HEK293 (cell line): ENCODE results near the gene LNX1.

Experiments used
- CTCF ChIA-PET: fragments of 350-600 bp; formaldehyde crosslinking; extraction: SDS; loops from one replicate; lab custom pipeline; 2021; ENCODE audit warnings: antibody characterized with exemption; lab: Yijun Ruan, JAX
- POLR2A ChIA-PET: fragments of 300-600 bp; formaldehyde crosslinking; extraction: SDS; loops from one replicate; lab custom pipeline; 2020; ENCODE audit warnings: antibody characterized with exemption, inconsistent platforms; lab: Yijun Ruan, JAX
- H3K27ac ChIP-seq: fragments of 200-500 bp; sonication (Bioruptor generic); 2 replicates; pipeline ENCODE4 v1.5.1; 2014; ENCODE audit warnings: low read depth, low read length, control low read depth, inconsistent platforms; ENCODE audit errors: extremely low read depth
- H3K36me3 ChIP-seq, 2 experiments: fragments of 200-500 bp in 1 of 2; sonication (Bioruptor generic) in 1 of 2; 1 replicate in 1 of 2; 2 replicates in 1 of 2; pipeline ENCODE4 v1.5.1; 2014 to 2017; ENCODE audit warnings: inconsistent platforms in 2 of 2, low read length in 2 of 2; ENCODE audit not compliant: control insufficient read depth in 2 of 2, insufficient read depth in 1 of 2
- H3K4me1 ChIP-seq: fragments of 200-500 bp; sonication (Bioruptor generic); 2 replicates; pipeline ENCODE4 v1.5.1; 2014; ENCODE audit warnings: mild to moderate bottlenecking, low read length, inconsistent platforms; ENCODE audit not compliant: control insufficient read depth, insufficient read depth
- H3K4me3 ChIP-seq: 2 replicates; pipeline ENCODE4 v1.5.1; 2011; ENCODE audit warnings: low read depth, mild to moderate bottlenecking, control low read depth, low read length, moderate library complexity
- H3K9me3 ChIP-seq: fragments of 200-500 bp; sonication (Bioruptor generic); 2 replicates; pipeline ENCODE4 v1.5.1; 2014; ENCODE audit warnings: low read depth, low read length, inconsistent platforms; ENCODE audit not compliant: control insufficient read depth, insufficient read depth
- FEZF1 ChIP-seq: fragments of 450-650 bp; formaldehyde crosslinking; IDR thresholded peaks from 2 replicates; pipeline ENCODE4 v1.5.1; 2016; ENCODE audit warnings: missing biosample characterization, missing genetic modification characterization
- SETDB1 ChIP-seq: IDR thresholded peaks from one replicate; pipeline ENCODE4 v1.6.1; 2017; ENCODE audit warnings: mild to moderate bottlenecking, low read length, moderate library complexity, mixed read lengths; ENCODE audit not compliant: insufficient read length
- TCF7L2 ChIP-seq: IDR thresholded peaks from 2 replicates; pipeline ENCODE4 v1.6.1; 2011; ENCODE audit warnings: low read depth, mild to moderate bottlenecking, inconsistent platforms, low read length, moderate library complexity, borderline replicate concordance
- ZBTB48 ChIP-seq: fragments of 450-650 bp; formaldehyde crosslinking; IDR thresholded peaks from 2 replicates; pipeline ENCODE4 v1.5.1; 2016; ENCODE audit warnings: missing biosample characterization, missing genetic modification characterization
- ZBTB7A ChIP-seq: fragments of 450-650 bp; formaldehyde crosslinking; IDR thresholded peaks from 2 replicates; pipeline ENCODE4 v1.5.1; 2016; ENCODE audit warnings: low read depth, missing biosample characterization, missing genetic modification characterization
- ZBTB8A ChIP-seq: fragments of 450-650 bp; formaldehyde crosslinking; IDR thresholded peaks from 2 replicates; pipeline ENCODE4 v1.5.1; 2016; ENCODE audit warnings: missing biosample characterization, missing genetic modification characterization
- ZNF311 ChIP-seq: fragments of 450-650 bp; formaldehyde crosslinking; IDR thresholded peaks from 2 replicates; pipeline ENCODE4 v1.5.1; 2017; ENCODE audit warnings: missing biosample characterization, missing genetic modification characterization, borderline replicate concordance
- ZNF621 ChIP-seq: fragments of 450-650 bp; formaldehyde crosslinking; IDR thresholded peaks from 2 replicates; pipeline ENCODE4 v1.5.1; 2017; ENCODE audit warnings: missing biosample characterization, missing genetic modification characterization
- ZNF664 ChIP-seq: fragments of 450-650 bp; formaldehyde crosslinking; IDR thresholded peaks from 2 replicates; pipeline ENCODE4 v1.5.1; 2016; ENCODE audit warnings: missing biosample characterization, missing genetic modification characterization
- ZNF792 ChIP-seq: fragments of 450-650 bp; formaldehyde crosslinking; IDR thresholded peaks from 2 replicates; pipeline ENCODE4 v1.5.1; 2016; ENCODE audit warnings: missing biosample characterization, missing genetic modification characterization
- ZNF843 ChIP-seq: fragments of 450-650 bp; formaldehyde crosslinking; IDR thresholded peaks from 2 replicates; pipeline ENCODE4 v1.5.1; 2016; ENCODE audit warnings: missing biosample characterization, missing genetic modification characterization
- ZSCAN23 ChIP-seq: fragments of 450-650 bp; formaldehyde crosslinking; IDR thresholded peaks from 2 replicates; pipeline ENCODE4 v1.5.1; 2016; ENCODE audit warnings: missing biosample characterization, missing genetic modification characterization
- ZSCAN30 ChIP-seq: fragments of 450-650 bp; IDR thresholded peaks from 2 replicates; pipeline ENCODE4 v1.5.1; 2018; ENCODE audit warnings: missing biosample characterization, mild to moderate bottlenecking, missing genetic modification characterization, moderate library complexity
- ZXDB ChIP-seq: fragments of 450-650 bp; formaldehyde crosslinking; IDR thresholded peaks from 2 replicates; pipeline ENCODE4 v1.5.1; 2016; ENCODE audit warnings: missing biosample characterization, missing genetic modification characterization
- TF ChIP-seq, protein P1 (sequence below): fragments of 450-650 bp; formaldehyde crosslinking; IDR thresholded peaks from 2 replicates; pipeline ENCODE4 v1.5.1; 2017; ENCODE audit warnings: missing biosample characterization, missing genetic modification characterization
- TF ChIP-seq, protein P2 (sequence below): fragments of 450-650 bp; formaldehyde crosslinking; IDR thresholded peaks from 2 replicates; pipeline ENCODE4 v1.5.1; 2016; ENCODE audit warnings: missing biosample characterization, missing genetic modification characterization
- TF ChIP-seq, protein P3 (sequence below): fragments of 450-650 bp; IDR thresholded peaks from 2 replicates; pipeline ENCODE4 v1.5.1; 2018; ENCODE audit warnings: missing biosample characterization, mild to moderate bottlenecking, missing genetic modification characterization
- TF ChIP-seq, protein P4 (sequence below): fragments of 450-650 bp; formaldehyde crosslinking; IDR thresholded peaks from 2 replicates; pipeline ENCODE4 v1.5.1; 2016; ENCODE audit warnings: missing biosample characterization, missing genetic modification characterization
- TF ChIP-seq, protein P5 (sequence below): fragments of 450-650 bp; formaldehyde crosslinking; IDR thresholded peaks from 2 replicates; pipeline ENCODE4 v1.5.1; 2016; ENCODE audit warnings: missing biosample characterization, missing genetic modification characterization, low read depth
- TF ChIP-seq, protein P6 (sequence below): fragments of 450-650 bp; formaldehyde crosslinking; IDR thresholded peaks from 2 replicates; pipeline ENCODE4 v1.5.1; 2016; ENCODE audit warnings: missing biosample characterization, missing genetic modification characterization, borderline replicate concordance

LNX1 gene

DNA sequence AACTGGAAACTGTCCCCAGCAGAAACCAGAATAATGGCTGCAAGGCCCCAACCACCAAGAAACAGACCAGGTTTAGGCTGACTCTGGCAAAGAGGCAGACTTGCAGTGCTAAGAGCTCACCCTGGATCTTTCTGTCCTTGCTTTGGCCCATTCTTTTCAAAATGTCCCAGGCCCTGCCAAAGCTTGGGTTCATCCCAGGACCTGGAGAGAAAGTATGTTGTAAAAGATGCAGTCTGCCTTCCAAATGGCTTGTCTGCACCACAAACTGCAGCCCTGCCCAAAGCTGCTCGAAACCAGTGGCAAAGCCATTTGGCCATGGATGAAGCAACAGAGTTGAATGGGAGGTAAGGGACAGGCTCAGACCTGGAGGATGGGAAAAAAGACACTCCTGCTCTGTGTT is 38.0 kb upstream of the LNX1 start (continued):
- TF ChIP-seq ZNF664 (tag by site-specific recombination) (no peak), TCF7L2 (no peak)
- TF ChIP-seq, protein P1, sequence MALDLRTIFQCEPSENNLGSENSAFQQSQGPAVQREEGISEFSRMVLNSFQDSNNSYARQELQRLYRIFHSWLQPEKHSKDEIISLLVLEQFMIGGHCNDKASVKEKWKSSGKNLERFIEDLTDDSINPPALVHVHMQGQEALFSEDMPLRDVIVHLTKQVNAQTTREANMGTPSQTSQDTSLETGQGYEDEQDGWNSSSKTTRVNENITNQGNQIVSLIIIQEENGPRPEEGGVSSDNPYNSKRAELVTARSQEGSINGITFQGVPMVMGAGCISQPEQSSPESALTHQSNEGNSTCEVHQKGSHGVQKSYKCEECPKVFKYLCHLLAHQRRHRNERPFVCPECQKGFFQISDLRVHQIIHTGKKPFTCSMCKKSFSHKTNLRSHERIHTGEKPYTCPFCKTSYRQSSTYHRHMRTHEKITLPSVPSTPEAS = no peak

DNA sequence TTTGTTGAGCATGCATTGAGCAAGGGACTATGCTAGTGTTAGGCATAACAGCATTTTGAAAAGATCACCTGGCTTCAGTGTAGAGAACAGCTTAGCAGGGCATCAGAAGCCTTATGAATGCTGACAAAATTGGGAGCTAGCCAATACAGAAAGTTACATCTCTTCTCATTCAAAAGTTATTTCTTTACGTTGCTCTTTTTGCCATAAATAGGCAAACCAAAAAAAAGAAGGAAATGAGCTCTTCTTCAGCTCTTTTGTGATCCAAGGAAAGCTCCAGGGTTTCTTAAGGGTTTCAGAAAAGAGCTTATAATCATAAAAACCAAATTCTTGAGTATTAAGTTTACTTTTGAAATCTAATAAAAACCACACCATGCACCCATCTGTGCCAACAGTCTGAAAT is 35.2 kb upstream of the LNX1 start:
- CTCF ChIA-PET = interaction anchor here (1.7 kb wide), 1 partner anchor 607 kb away, joined by 3 read pairs; no protein-coding TSS in a partner anchor
- Histone ChIP-seq H3K4me3 (no peak overlapping the region), H3K36me3 (no peaks in the 10 kb centered on the region), H3K9me3 (no peaks in the 10 kb centered on the region), H3K27ac (no peak overlapping the region), H3K4me1 (no peaks in the 10 kb centered on the region)
- no peak for TF ChIP-seq ZNF843 (tag by site-specific recombination)
- TF ChIP-seq ZNF621 (tag by site-specific recombination) = no peak
- no peak for TF ChIP-seq ZSCAN23 (tag by site-specific recombination)
- TF ChIP-seq, protein P2, sequence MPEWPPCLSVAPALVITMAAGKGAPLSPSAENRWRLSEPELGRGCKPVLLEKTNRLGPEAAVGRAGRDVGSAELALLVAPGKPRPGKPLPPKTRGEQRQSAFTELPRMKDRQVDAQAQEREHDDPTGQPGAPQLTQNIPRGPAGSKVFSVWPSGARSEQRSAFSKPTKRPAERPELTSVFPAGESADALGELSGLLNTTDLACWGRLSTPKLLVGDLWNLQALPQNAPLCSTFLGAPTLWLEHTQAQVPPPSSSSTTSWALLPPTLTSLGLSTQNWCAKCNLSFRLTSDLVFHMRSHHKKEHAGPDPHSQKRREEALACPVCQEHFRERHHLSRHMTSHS (tag by site-specific recombination) = no peak
- TF ChIP-seq SETDB1 = no peak
- no peak for TF ChIP-seq ZBTB7A (tag by site-specific recombination)
- no peak for TF ChIP-seq FEZF1
- TF ChIP-seq ZSCAN30 (tag by site-specific recombination) = no peak
- TF ChIP-seq ZNF792 (tag by site-specific recombination) = no peak
- TF ChIP-seq, protein P3, sequence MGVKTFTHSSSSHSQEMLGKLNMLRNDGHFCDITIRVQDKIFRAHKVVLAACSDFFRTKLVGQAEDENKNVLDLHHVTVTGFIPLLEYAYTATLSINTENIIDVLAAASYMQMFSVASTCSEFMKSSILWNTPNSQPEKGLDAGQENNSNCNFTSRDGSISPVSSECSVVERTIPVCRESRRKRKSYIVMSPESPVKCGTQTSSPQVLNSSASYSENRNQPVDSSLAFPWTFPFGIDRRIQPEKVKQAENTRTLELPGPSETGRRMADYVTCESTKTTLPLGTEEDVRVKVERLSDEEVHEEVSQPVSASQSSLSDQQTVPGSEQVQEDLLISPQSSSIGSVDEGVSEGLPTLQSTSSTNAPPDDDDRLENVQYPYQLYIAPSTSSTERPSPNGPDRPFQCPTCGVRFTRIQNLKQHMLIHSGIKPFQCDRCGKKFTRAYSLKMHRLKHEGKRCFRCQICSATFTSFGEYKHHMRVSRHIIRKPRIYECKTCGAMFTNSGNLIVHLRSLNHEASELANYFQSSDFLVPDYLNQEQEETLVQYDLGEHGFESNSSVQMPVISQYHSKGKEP (tag by site-specific recombination) = no peak
- TF ChIP-seq ZBTB48 (tag by site-specific recombination) = no peak
- no peak for TF ChIP-seq ZBTB8A
- TF ChIP-seq, protein P4, sequence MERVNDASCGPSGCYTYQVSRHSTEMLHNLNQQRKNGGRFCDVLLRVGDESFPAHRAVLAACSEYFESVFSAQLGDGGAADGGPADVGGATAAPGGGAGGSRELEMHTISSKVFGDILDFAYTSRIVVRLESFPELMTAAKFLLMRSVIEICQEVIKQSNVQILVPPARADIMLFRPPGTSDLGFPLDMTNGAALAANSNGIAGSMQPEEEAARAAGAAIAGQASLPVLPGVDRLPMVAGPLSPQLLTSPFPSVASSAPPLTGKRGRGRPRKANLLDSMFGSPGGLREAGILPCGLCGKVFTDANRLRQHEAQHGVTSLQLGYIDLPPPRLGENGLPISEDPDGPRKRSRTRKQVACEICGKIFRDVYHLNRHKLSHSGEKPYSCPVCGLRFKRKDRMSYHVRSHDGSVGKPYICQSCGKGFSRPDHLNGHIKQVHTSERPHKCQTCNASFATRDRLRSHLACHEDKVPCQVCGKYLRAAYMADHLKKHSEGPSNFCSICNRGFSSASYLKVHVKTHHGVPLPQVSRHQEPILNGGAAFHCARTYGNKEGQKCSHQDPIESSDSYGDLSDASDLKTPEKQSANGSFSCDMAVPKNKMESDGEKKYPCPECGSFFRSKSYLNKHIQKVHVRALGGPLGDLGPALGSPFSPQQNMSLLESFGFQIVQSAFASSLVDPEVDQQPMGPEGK = no peak
- no peak for TF ChIP-seq ZXDB (tag by site-specific recombination)
- TF ChIP-seq, protein P5, sequence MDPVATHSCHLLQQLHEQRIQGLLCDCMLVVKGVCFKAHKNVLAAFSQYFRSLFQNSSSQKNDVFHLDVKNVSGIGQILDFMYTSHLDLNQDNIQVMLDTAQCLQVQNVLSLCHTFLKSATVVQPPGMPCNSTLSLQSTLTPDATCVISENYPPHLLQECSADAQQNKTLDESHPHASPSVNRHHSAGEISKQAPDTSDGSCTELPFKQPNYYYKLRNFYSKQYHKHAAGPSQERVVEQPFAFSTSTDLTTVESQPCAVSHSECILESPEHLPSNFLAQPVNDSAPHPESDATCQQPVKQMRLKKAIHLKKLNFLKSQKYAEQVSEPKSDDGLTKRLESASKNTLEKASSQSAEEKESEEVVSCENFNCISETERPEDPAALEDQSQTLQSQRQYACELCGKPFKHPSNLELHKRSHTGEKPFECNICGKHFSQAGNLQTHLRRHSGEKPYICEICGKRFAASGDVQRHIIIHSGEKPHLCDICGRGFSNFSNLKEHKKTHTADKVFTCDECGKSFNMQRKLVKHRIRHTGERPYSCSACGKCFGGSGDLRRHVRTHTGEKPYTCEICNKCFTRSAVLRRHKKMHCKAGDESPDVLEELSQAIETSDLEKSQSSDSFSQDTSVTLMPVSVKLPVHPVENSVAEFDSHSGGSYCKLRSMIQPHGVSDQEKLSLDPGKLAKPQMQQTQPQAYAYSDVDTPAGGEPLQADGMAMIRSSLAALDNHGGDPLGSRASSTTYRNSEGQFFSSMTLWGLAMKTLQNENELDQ (tag by site-specific recombination) = no peak
- no peak for TF ChIP-seq ZNF311 (tag by site-specific recombination)
- TF ChIP-seq, protein P6, sequence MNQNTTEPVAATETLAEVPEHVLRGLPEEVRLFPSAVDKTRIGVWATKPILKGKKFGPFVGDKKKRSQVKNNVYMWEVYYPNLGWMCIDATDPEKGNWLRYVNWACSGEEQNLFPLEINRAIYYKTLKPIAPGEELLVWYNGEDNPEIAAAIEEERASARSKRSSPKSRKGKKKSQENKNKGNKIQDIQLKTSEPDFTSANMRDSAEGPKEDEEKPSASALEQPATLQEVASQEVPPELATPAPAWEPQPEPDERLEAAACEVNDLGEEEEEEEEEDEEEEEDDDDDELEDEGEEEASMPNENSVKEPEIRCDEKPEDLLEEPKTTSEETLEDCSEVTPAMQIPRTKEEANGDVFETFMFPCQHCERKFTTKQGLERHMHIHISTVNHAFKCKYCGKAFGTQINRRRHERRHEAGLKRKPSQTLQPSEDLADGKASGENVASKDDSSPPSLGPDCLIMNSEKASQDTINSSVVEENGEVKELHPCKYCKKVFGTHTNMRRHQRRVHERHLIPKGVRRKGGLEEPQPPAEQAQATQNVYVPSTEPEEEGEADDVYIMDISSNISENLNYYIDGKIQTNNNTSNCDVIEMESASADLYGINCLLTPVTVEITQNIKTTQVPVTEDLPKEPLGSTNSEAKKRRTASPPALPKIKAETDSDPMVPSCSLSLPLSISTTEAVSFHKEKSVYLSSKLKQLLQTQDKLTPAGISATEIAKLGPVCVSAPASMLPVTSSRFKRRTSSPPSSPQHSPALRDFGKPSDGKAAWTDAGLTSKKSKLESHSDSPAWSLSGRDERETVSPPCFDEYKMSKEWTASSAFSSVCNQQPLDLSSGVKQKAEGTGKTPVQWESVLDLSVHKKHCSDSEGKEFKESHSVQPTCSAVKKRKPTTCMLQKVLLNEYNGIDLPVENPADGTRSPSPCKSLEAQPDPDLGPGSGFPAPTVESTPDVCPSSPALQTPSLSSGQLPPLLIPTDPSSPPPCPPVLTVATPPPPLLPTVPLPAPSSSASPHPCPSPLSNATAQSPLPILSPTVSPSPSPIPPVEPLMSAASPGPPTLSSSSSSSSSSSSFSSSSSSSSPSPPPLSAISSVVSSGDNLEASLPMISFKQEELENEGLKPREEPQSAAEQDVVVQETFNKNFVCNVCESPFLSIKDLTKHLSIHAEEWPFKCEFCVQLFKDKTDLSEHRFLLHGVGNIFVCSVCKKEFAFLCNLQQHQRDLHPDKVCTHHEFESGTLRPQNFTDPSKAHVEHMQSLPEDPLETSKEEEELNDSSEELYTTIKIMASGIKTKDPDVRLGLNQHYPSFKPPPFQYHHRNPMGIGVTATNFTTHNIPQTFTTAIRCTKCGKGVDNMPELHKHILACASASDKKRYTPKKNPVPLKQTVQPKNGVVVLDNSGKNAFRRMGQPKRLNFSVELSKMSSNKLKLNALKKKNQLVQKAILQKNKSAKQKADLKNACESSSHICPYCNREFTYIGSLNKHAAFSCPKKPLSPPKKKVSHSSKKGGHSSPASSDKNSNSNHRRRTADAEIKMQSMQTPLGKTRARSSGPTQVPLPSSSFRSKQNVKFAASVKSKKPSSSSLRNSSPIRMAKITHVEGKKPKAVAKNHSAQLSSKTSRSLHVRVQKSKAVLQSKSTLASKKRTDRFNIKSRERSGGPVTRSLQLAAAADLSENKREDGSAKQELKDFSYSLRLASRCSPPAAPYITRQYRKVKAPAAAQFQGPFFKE = no peak
- POLR2A ChIA-PET = no interaction called here
